ENCODE data around the gene GBP4. TPM values are rescaled to one million over a fixed set of nuclear protein-coding genes. Genes with fewer than 3 reads are reported as not detected.

Gene GBP4
- total and polyA plus RNA-seq, 2 experiments from 2014 or later = 0.28 to 3.9 TPM

- no peaks in the 10 kb centered on the region for H3K79me2 ChIP-seq
- H3K9me2 ChIP-seq (replicated peaks; ENCODE audit: insufficient read depth) = no peaks in the 10 kb centered on the region
- no peak overlapping the region for H2AFZ ChIP-seq
- no peaks in the 10 kb centered on the region for H4K20me1 ChIP-seq (ENCODE audit: insufficient read depth, poor library complexity, severe bottlenecking)
- H3K4me2 ChIP-seq = no peak overlapping the region
- no peaks in the 10 kb centered on the region for H3K36me3 ChIP-seq (replicated peaks; ENCODE audit: insufficient read depth, low read depth)
- H3K27ac ChIP-seq = no peak overlapping the region
- WGBS (ENCODE audit: low lambda C conversion rate, missing lambda C conversion rate) = 96% methylated on average over 2 of the region's 2 CpGs
- DNase-seq (ENCODE audit: low spot score) = no peak
- no peak for TF ChIP-seq EZH2 (IDR thresholded peaks at IDR 0.05; ENCODE audit: borderline replicate concordance)
- no peak for TF ChIP-seq EZH2phosphoT487 (IDR thresholded peaks at IDR 0.05; ENCODE audit: low read depth, severe bottlenecking, unreplicated experiment)
- no peak for TF ChIP-seq CTCF (IDR thresholded peaks at IDR 0.05; ENCODE audit: poor library complexity)
- H3K4me1 ChIP-seq (ENCODE audit: insufficient read depth) = no peaks in the 10 kb centered on the region
- peaks cover 6% of the 10 kb centered on the region for H3K9me3 ChIP-seq (ENCODE audit: low read depth)
- H3K4me3 ChIP-seq = no peak overlapping the region
- no peaks in the 10 kb centered on the region for H3K27me3 ChIP-seq
These were observed 19.4 kb downstream of the GBP4 start for GRCh38 chr1:89179343-89179742.

- WGBS (ENCODE audit: low lambda C conversion rate, missing lambda C conversion rate) = 93% methylated on average over 2 of the region's 2 CpGs
These were observed 21.8 kb downstream of the GBP4 start for GRCh38 chr1:89176971-89177370.

GRCh38 chr1:89175601-89176256, 23.0 kb downstream of the GBP4 start, which contains the start of gene GBP7:
Gene GBP7, minus strand, starts transcription at chr1:89176003. Its CDS starts 4,068 bp downstream, at chr1:89171935.
- H2AFZ ChIP-seq = no peak within 1 kb of the TSS
- H3K9me2 ChIP-seq (replicated peaks; ENCODE audit: insufficient read depth) = no peaks in the 10 kb centered on the region
- no peak within 1 kb of the TSS for H3K4me2 ChIP-seq
- TF ChIP-seq CTCF (IDR thresholded peaks at IDR 0.05; ENCODE audit: poor library complexity) (no peak), EZH2phosphoT487 (IDR thresholded peaks at IDR 0.05; ENCODE audit: low read depth, severe bottlenecking, unreplicated experiment) (no peak), EZH2 (IDR thresholded peaks at IDR 0.05; ENCODE audit: borderline replicate concordance) (no peak)
- H3K27ac ChIP-seq = peak within 1 kb of the TSS; percentile 25
- no peaks in the 10 kb centered on the region for H4K20me1 ChIP-seq (ENCODE audit: insufficient read depth, poor library complexity, severe bottlenecking)
- H3K4me3 ChIP-seq = no peak within 1 kb of the TSS
- no peaks in the 10 kb centered on the region for H3K36me3 ChIP-seq (replicated peaks; ENCODE audit: insufficient read depth, low read depth)
- H3K27me3 ChIP-seq = no peaks in the 10 kb centered on the region
- DNase-seq (ENCODE audit: low spot score) = peak; percentile 10
- H3K4me1 ChIP-seq (ENCODE audit: insufficient read depth) = no peaks in the 10 kb centered on the region
- no peaks in the 10 kb centered on the region for H3K79me2 ChIP-seq
- no peaks in the 10 kb centered on the region for H3K9me3 ChIP-seq (ENCODE audit: low read depth)

More at GRCh38 chr1:89176971-89177370, 21.8 kb downstream of the GBP4 start:
- H3K36me3 ChIP-seq (replicated peaks; ENCODE audit: insufficient read depth, low read depth) = no peaks in the 10 kb centered on the region
- TF ChIP-seq EZH2 (IDR thresholded peaks at IDR 0.05; ENCODE audit: borderline replicate concordance) = no peak
- TF ChIP-seq EZH2phosphoT487 (IDR thresholded peaks at IDR 0.05; ENCODE audit: low read depth, severe bottlenecking, unreplicated experiment) = no peak
- TF ChIP-seq CTCF (IDR thresholded peaks at IDR 0.05; ENCODE audit: poor library complexity) = no peak
- no peak overlapping the region for H3K4me2 ChIP-seq
- no peaks in the 10 kb centered on the region for H3K4me1 ChIP-seq (ENCODE audit: insufficient read depth)
- H3K9me2 ChIP-seq (replicated peaks; ENCODE audit: insufficient read depth) = no peaks in the 10 kb centered on the region
- H3K9me3 ChIP-seq (ENCODE audit: low read depth) = no peaks in the 10 kb centered on the region
- no peak overlapping the region for H3K27ac ChIP-seq
- no peaks in the 10 kb centered on the region for H3K27me3 ChIP-seq
- H3K4me3 ChIP-seq = no peak overlapping the region
- no peaks in the 10 kb centered on the region for H4K20me1 ChIP-seq (ENCODE audit: insufficient read depth, poor library complexity, severe bottlenecking)
- no peak overlapping the region for H2AFZ ChIP-seq
- H3K79me2 ChIP-seq = no peaks in the 10 kb centered on the region
- DNase-seq (ENCODE audit: low spot score) = no peak
